Naive B cell (primary cell): Measurements from ENCODE around the gene HOXA1. TPM values are rescaled to one million over a fixed set of nuclear protein-coding genes. Genes with fewer than 3 reads are reported as not detected.

Source experiments
- ATAC-seq, 2 donors: fragments of 150-1000 bp; cut with Tn5 transposase; 2 replicates each; pipeline ENCODE4 v1.10.0; 2021; ENCODE audit warnings: low read depth in 2 of 2, mild to moderate bottlenecking in 2 of 2, moderate library complexity in 2 of 2
- DNase-seq: peaks from one replicate; pipeline ENCODE4 v3.0.0; 2022
- H3K27ac Mint-ChIP-seq, 6 donors: one replicate each; pipeline ENCODE4 v1.8.0; 2020 to 2022; ENCODE audit warnings: mild to moderate bottlenecking in 6 of 6, mixed read lengths in 6 of 6, moderate library complexity in 5 of 6, inconsistent platforms in 2 of 6
- H3K27me3 Mint-ChIP-seq, 3 donors: one replicate each; pipeline ENCODE4 v1.8.0; 2021 to 2022; ENCODE audit warnings: mixed read lengths in 3 of 3, mild to moderate bottlenecking in 1 of 3
- H3K36me3 Mint-ChIP-seq, 2 donors: one replicate each; pipeline ENCODE4 v1.8.0; 2020 to 2022; ENCODE audit warnings: mixed read lengths in 2 of 2, inconsistent platforms in 1 of 2, mild to moderate bottlenecking in 1 of 2
- H3K4me1 Mint-ChIP-seq, 3 donors: one replicate each; pipeline ENCODE4 v1.8.0; 2020 to 2022; ENCODE audit warnings: mixed read lengths in 3 of 3, inconsistent platforms in 1 of 3, mild to moderate bottlenecking in 1 of 3, moderate library complexity in 1 of 3
- H3K4me3 Mint-ChIP-seq, 8 donors: one replicate each; pipeline ENCODE4 v1.8.0; 2020 to 2022; ENCODE audit warnings: mild to moderate bottlenecking in 8 of 8, mixed read lengths in 8 of 8, moderate library complexity in 8 of 8, inconsistent platforms in 2 of 8
- H3K9me3 Mint-ChIP-seq, 7 donors: one replicate each; pipeline ENCODE4 v1.8.0; 2020 to 2022; ENCODE audit warnings: mixed read lengths in 7 of 7, mild to moderate bottlenecking in 5 of 7, inconsistent platforms in 2 of 7, moderate library complexity in 1 of 7
- polyA plus RNA-seq, 6 donors: library from polyadenylated mRNA; unstranded; fragments of 300-500 nt; fragmentation: Illumina TruSeq; gene quantifications; one replicate each; pipeline ENCODE4 v1.2.3, GENCODE V29; 2021; ENCODE audit warnings: low read depth in 6 of 6

Gene HOXA1
- polyA plus RNA-seq, 6 donors from 2014 or later: 0.22 TPM; not detected in 5

DNA sequence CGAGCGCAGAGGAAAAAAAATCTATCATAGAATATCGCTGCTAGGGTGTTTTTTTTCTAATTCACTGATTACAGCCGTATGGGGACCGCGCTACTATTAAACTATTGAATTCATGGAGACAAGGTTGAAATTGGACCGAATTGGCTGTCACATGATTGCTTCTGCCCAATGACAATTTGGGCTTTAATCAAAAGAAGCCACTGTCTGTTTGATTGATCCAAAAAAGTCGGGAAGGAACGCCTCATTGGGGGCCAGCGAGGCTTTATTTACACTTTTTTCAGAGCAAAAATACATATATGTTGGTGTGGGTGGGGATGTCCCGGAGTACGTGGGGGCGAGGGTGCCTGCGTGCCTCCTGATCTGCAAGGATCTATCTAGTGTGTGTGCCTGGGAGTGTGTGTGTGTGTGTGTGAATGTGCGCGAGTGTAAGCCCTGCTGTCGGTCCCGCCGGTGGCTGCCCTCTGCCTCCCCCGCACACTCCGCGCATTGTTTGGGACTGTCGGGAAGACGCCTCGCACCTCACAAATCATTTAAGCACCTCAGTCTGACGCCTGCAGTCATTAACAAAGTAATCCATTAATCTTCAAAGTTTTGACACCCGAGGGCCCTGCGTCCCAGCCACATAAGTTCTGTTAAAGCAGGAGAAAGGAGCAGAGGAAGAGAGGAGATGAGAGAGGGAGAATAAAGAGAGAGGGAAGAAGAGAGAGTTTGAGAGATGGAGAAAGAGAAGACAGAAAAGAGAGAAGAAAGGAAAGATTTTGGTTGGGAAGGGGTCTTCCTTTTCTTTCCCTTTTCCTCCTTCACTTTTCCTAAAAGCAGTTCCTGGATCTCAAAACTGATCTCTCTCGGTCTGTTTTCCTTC is 7.0 kb upstream of the HOXA1 start, which contains the start of gene HOXA2:
Gene HOXA2, minus strand, starts transcription at position 103 of the 862 bp plus-strand sequence. CDS start 183 bp downstream, outside the sequence.
- ATAC-seq (peak in 1 of 2 donors; percentile 14), DNase-seq (no peak)
- peaks cover 70 to 83% (median 75%) of the 10 kb centered on the region in 3 donors for H3K27me3 Mint-ChIP-seq

DNA sequence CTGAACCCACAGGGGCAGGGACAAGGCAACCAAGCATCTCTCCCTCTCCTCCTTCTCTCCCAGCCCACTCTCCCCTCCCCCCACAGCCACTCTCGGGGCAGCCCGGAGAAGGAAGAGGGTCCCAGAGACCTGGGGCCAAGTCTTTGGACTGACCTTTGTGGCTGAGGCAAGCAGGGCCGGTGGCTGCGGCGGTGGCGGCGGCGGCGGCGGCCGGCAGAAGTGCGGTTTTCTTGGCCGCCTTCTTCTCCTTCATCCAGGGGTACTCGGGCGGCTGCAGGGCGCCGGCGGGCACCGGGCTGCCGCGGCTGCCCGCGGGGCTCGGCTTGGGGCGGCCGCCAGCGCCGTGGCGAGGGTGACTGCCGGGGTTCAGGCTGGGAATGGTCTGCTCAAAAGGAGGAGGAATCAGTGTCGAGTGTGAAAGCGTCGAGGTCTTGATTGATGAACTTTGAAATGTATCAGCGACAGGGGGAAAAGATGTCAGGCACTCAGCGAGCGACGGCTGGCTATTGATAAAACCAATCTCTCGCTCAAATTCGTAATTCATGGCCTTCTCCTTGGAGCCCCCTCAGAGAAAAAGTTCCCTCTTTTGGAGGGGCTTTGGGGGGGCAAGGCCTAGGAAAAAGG is 6.3 kb upstream of the HOXA1 start:
- ATAC-seq: no peak

More for the DNA sequence above, 7.0 kb upstream of the HOXA1 start, which contains the start of gene HOXA2:
- Mint-ChIP-seq H3K4me1 (peaks cover 27 to 39% (median 28%) of the 10 kb centered on the region in 3 donors), H3K9me3 (peaks cover 0 to 4% (median 2%) of the 10 kb centered on the region in 7 donors), H3K4me3 (peak within 1 kb of the TSS; percentile 21 to 81 (median 71)), H3K27ac (peak within 1 kb of the TSS in 5 of 6 donors; percentile 44 to 81 (median 72)), H3K36me3 (peaks cover 20 to 50% of the 10 kb centered on the region in 2 donors)

DNA sequence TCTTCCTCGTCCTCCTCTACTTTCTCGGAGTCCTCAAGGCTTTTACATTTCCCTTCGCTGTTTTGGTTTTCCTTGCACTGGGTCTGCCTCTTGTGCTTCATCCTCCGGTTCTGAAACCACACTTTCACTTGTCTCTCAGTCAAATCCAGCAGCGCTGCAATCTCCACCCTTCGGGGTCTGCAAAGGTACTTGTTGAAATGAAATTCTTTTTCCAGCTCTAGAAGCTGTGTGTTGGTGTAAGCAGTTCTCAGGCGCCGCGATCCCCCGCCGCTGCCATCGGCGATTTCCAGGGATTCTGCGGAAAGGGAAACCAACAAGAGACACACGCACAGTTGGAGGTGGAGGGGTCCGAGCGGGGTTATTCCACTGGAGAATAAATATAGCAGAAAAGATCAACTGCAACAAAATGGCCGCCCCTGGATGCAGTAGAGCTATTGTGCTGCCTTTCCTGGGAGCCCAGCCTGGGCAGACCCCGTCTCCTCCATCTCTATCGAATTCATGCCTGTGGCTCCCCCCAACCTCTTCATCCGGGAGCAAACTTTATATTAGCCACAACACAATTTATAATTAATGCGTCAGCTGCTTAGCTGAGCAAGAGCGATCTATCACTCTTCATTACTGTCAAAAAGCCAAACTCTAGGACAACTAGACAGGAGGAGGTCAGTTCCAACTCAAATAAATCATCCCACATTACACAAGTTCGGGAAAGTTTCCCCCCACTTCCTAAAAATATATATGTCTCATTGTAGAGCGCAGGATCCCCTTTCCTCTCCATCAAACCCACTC is 5.6 kb upstream of the HOXA1 start:
- Mint-ChIP-seq H3K4me3 (peak overlapping the region in 6 of 8 donors; percentile 20 to 68 (median 33)), H3K4me1 (peaks cover 35 to 50% (median 37%) of the 10 kb centered on the region in 3 donors), H3K27me3 (peaks cover 79 to 94% (median 85%) of the 10 kb centered on the region in 3 donors), H3K36me3 (peaks cover 20 to 43% of the 10 kb centered on the region in 2 donors), H3K27ac (peak overlapping the region in 2 of 6 donors; percentile 72 to 78), H3K9me3 (peaks cover 0 to 3% (median 0%) of the 10 kb centered on the region in 7 donors)
- ATAC-seq: no peak
- DNase-seq: no peak

More for the DNA sequence above, 6.3 kb upstream of the HOXA1 start:
- H3K27me3 Mint-ChIP-seq: peaks cover 77 to 90% (median 83%) of the 10 kb centered on the region in 3 donors
- peaks cover 20 to 43% of the 10 kb centered on the region in 2 donors for H3K36me3 Mint-ChIP-seq
- no peak for DNase-seq
- H3K4me1 Mint-ChIP-seq: peaks cover 33 to 46% (median 35%) of the 10 kb centered on the region in 3 donors
- peak overlapping the region; percentile 21 to 81 (median 71) for H3K4me3 Mint-ChIP-seq
- H3K27ac Mint-ChIP-seq: peak overlapping the region in 3 of 6 donors; percentile 72 to 81 (median 78)
- peaks cover 0 to 3% (median 0%) of the 10 kb centered on the region in 7 donors for H3K9me3 Mint-ChIP-seq

DNA sequence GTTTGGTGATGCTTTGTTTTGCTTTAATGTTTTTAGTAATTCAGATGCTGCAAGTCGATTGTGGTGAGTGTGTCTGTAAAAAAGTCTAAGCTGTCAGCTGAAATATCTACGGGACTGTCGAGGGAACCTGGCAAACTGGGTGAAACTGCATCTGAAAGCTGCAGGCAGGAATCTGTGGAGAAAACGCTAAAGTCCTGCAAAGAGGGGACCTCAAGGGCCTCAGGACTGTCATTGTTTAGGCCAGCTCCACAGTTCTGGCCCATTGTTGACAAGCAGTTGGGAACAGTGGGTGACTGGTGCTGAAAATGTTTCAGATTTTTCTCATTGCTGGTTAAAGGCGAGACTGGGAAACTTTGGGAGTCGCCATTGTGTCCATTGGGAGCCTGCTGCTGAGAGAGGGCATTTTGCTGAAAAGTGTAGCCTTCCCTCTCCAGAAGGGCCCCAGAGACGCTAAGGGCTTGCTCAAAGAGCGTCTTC is 4.9 kb upstream of the HOXA1 start:
- H3K4me1 Mint-ChIP-seq: peaks cover 35 to 54% (median 38%) of the 10 kb centered on the region in 3 donors
- DNase-seq (no peak), ATAC-seq (no peak)
- no peak overlapping the region for H3K27ac Mint-ChIP-seq
- peaks cover 0 to 3% (median 0%) of the 10 kb centered on the region in 7 donors for H3K9me3 Mint-ChIP-seq
- peaks cover 74 to 92% (median 85%) of the 10 kb centered on the region in 3 donors for H3K27me3 Mint-ChIP-seq
- peaks cover 20 to 43% of the 10 kb centered on the region in 2 donors for H3K36me3 Mint-ChIP-seq
- H3K4me3 Mint-ChIP-seq: peak overlapping the region in 1 of 8 donors; percentile 5

DNA sequence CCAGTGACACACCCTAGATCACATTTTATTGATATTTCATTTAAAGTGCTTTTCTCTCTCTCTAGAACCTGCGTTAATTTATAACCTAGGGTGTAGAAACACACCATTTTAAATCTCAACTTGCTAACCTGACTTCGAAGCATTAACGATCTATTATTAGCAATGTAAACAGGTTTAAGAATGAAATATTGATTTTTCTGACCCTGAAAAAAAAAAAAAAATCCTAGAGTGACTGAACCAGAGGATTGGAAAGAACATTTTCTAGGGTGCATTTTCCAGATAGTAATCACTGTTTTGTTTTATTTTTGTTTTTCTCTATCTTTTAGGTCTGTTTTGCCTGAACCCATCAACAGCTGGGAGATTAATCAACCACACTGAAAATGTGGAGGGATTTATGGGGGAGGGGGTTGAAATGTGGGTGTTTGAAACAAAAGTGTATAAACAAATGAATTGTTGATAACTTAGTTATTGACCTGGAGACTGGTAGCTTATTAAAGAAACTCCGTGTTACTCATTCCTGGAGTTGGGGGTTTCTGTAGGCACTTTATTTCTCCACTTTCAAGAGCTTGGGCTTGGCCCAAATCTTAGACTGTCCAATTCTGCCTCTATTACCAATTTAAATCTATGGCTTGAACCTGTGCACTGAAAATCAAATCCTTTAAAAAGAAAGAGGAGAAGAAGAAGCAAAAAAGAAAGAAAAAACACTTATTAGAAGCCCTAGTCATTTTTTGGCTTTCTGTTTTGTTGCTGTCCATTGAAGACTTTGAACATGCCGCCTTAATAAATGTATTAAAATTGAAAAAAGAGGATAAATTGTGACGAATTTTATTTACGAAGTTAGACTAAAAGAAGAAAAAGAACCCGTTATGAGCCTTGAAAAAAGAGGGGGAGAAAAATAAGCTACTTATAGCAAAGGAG is 3.9 kb upstream of the HOXA1 start:
- Mint-ChIP-seq H3K36me3 (peaks cover 20 to 43% of the 10 kb centered on the region in 2 donors), H3K4me1 (peaks cover 43 to 64% (median 47%) of the 10 kb centered on the region in 3 donors), H3K27ac (no peak overlapping the region), H3K27me3 (peaks cover 75 to 93% (median 84%) of the 10 kb centered on the region in 3 donors), H3K9me3 (peaks cover 0 to 3% (median 0%) of the 10 kb centered on the region in 7 donors), H3K4me3 (peak overlapping the region in 3 of 8 donors; percentile 12 to 37 (median 13))
- ATAC-seq (no peak), DNase-seq (no peak)

DNA sequence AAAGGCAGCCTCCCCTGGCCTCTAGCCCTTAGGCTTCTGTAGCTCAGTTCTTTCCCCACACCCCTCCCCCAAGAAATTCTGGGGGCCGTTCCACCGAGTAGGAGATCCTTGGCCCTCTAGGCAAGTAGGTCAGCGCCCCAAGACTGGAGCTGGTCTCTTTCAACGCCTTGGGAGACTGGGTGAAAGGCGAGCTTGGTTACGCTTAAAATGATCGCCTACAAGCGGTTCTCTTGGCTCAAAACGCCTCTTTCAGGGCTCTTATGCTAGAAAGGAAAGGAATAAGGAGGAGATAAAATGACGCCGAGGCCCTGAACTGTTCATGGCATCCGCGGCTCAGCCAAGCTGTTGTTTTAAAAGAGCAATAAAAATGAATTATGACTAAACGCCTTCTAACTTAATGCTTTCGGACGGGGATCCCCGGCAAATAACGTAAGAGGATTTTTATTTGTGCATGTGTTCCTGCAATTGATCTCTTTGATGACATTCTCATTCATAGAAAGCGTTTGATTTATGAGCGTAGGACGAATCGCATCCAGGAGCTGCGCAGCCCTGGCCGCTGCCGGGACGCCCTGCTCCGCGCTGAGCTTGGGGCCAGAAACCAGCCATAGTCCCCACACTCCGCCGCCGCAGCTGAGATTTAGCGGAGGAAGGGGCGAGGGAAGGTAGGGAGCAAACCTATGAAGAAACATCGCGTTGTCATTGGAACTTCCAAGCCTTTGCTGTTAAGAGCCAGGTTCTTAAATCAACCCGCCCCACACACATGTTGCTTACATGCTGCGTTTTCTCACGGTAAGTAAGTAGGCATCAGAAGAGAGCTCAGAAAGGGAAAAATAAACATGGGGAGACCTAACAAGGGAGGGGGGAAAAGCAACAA is 3.0 kb upstream of the HOXA1 start:
- Mint-ChIP-seq H3K27ac (peak overlapping the region in 2 of 6 donors; percentile 30 to 33), H3K36me3 (peaks cover 20 to 40% of the 10 kb centered on the region in 2 donors)
- no peak for DNase-seq

DNA sequence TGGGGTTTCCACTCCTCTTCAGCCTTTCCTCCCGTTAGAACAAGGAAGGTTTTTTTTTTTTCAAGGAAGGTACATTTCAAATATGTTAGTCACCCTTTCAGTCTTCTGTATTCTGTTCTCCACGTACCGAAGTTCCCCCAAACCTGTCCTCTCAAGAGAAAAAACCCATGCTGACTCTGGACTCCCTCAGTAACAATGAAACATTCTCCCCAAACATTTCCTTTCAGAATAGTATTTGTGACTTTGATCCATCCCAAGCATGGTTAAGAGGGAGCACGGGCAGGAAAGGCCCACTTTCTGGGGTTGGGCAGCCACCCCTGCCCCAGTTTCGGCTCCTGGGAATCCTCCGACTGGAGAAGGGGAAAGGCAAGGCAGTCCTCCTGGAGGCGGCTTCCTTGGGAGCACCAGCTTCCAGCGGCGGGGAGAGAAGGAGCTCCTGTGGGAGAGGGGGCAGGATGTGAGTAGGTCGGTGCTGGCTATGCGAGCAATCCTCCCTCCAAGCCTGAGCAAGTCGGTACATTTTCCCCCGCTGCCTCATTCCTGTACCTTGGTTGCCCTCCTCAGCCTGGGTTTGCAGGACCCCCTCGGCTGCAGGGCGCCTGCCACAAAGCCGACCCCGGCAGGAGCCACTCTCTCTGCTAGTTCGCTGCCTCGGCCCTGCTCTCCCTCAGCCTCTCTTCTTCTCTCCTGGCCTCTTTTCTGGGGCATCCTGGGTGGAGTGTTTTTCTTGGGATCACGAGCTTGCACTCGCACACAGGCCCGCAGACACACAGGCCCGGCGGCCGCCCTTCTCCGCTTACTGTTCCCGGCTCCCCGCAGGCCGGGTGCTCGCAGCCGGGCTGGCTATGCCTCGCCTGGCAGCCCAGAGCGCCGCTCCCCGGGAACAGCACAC is 2.1 kb upstream of the HOXA1 start:
- Mint-ChIP-seq H3K4me1 (peaks cover 40 to 55% (median 47%) of the 10 kb centered on the region in 3 donors), H3K9me3 (peaks cover 0 to 3% (median 0%) of the 10 kb centered on the region in 7 donors), H3K36me3 (peaks cover 20 to 32% of the 10 kb centered on the region in 2 donors), H3K27ac (peak overlapping the region in 4 of 6 donors; percentile 16 to 95 (median 84)), H3K4me3 (peak overlapping the region in 7 of 8 donors; percentile 83 to 96 (median 87)), H3K27me3 (peaks cover 73 to 93% (median 82%) of the 10 kb centered on the region in 3 donors)
- ATAC-seq (no peak), DNase-seq (no peak)

More for the DNA sequence above, 3.0 kb upstream of the HOXA1 start:
- Mint-ChIP-seq H3K4me3 (peak overlapping the region in 7 of 8 donors; percentile 10 to 83 (median 49)), H3K4me1 (peaks cover 43 to 63% (median 51%) of the 10 kb centered on the region in 3 donors), H3K27me3 (peaks cover 75 to 93% (median 84%) of the 10 kb centered on the region in 3 donors), H3K9me3 (peaks cover 0 to 3% (median 0%) of the 10 kb centered on the region in 7 donors)
- ATAC-seq: no peak

DNA sequence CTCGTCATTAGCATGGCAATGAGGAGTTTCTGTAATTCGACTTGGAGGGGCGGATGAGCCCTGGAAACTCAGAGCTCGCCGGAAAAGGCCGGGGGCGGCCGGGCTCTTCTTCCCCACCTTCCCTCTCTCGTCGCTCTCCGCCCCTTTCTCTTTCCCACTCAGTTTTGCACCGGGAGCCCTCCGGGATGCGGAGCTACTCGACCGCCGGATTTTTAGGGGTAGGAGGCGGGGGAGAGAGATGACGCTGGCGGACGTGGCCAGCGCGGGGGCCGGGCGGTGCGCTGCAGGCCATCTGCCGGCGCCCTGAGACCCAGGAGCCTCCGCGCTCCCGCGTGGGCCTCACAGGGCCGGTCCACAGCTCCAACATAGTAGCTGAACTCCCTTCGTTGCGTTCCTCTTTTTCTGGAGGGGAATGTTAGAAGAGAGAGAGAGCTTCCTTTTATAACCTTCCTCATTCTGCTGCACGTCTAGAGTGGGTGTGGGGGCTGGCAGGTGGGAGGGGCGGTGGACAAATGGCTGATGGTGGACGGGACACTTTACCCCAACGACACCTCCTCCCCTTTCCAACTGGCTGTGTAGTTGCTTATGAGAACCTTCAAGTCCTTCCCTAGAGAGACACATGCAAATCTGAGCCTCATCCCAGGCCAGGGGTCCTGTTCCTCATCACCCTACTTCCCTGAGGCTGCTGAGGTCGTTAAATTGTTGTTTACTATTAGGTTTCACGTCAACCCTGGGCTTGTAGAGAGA is 1.1 kb upstream of the HOXA1 start:
- DNase-seq (peak; percentile 21), ATAC-seq (peak in 1 of 2 donors; percentile 6)
- peaks cover 20 to 28% of the 10 kb centered on the region in 2 donors for H3K36me3 Mint-ChIP-seq
- peak overlapping the region in 2 of 6 donors; percentile 75 to 92 for H3K27ac Mint-ChIP-seq
- peak overlapping the region; percentile 83 to 96 (median 90) for H3K4me3 Mint-ChIP-seq
- peaks cover 30 to 47% (median 39%) of the 10 kb centered on the region in 3 donors for H3K4me1 Mint-ChIP-seq
- peaks cover 73 to 93% (median 82%) of the 10 kb centered on the region in 3 donors for H3K27me3 Mint-ChIP-seq
- peaks cover 0 to 3% (median 0%) of the 10 kb centered on the region in 7 donors for H3K9me3 Mint-ChIP-seq

DNA sequence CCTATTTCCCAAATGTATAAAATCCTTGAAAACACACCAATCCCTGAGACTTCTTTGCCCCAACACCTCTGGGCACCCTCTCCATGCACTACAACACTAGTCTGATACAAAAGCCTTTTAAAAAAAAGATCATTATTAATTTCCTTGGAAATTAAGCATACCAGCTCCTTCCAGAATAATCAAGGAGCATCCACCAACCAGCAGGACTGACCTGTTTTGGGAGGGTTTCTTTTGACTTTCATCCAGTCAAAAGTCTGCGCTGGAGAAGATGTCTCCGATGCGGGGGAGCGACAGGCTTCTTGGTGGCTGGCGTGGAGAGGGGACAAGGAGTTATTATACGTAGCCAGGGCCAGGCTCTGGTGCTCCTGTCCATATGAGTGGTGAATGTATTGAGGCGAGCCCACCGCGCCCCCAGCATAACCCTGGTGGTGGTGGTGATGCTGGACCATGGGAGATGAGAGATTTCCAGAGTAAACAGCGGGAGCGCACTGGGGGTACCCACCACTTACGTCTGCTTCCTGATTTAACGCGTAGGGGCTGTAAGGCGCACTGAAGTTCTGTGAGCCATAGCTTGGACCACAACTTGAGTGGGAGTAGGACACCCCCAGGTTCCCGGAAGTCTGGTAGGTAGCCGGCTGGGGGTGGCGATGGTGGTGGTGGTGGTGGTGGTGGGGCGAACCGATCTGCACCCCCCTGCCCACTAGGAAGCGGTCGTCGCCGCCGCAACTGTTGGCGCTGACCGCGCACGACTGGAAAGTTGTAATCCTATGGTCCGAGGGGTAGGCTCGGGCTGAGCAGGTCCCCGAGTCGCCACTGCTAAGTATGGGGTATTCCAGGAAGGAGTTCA is 527 bp downstream of the HOXA1 start:
- ATAC-seq: peak in 1 of 2 donors; percentile 22
- Mint-ChIP-seq H3K4me1 (peaks cover 26 to 47% (median 34%) of the 10 kb centered on the region in 3 donors), H3K27me3 (peaks cover 70 to 93% (median 82%) of the 10 kb centered on the region in 3 donors)

More for the DNA sequence above, 527 bp downstream of the HOXA1 start:
- peak overlapping the region in 4 of 6 donors; percentile 33 to 75 (median 70) for H3K27ac Mint-ChIP-seq
- peaks cover 0 to 6% (median 0%) of the 10 kb centered on the region in 7 donors for H3K9me3 Mint-ChIP-seq
- DNase-seq: no peak
- peaks cover 12 to 15% of the 10 kb centered on the region in 2 donors for H3K36me3 Mint-ChIP-seq
- H3K4me3 Mint-ChIP-seq: peak overlapping the region; percentile 83 to 96 (median 90)
